HG02870 (cell line): Measurements from ENCODE around the gene CST5.
"Not testable (repeated sequence)": the region's sequence is repeated elsewhere in the genome, so short reads cannot be mapped to it uniquely, and the experiment has no call there.

ENCODE experiments used
- ATAC-seq: cut with Tn5 transposase; IDR thresholded peaks from one replicate; pipeline ENCODE4 v1.9.1; 2021; ENCODE audit warnings: mild to moderate bottlenecking, moderate library complexity; ENCODE audit not compliant: unreplicated experiment

The CST5 gene

DNA sequence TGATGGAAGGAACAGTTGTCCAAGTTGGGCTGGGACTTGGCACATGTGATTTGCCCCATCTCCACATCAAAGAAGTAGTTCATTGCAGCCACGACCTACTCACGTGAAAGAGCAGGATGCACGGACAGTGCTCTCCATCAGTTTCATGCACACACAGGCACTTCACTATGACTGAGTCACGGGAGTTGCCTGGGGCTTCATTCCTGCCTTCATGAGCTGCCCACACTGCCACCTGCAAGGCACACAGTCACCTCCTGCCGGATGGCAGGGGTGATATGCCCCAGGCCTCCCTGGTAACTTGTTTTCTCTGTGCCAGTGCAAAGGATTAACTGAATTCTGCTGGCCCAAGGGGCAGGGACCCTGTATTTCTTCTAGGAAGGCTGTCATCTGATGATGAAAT lies 22.8 kb downstream of the CST5 start:
- ATAC-seq = no peak

DNA sequence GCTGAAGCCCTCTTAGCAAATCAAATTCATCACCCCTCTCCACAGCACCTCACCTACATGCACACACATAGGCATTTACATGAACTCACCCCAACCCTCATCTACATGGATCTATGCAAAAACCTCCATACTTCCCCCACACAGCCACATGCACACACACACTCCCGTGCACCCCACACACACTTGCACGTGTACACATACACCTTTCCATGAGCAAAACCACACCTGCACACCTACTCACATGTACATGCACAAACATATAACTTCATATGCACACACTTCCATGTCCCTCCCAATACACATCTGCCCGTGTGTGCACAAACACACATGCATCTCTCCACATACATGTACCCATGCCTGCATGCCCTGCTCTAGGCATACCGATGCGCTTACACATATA lies 23.3 kb downstream of the CST5 start:
- no peak for ATAC-seq

DNA sequence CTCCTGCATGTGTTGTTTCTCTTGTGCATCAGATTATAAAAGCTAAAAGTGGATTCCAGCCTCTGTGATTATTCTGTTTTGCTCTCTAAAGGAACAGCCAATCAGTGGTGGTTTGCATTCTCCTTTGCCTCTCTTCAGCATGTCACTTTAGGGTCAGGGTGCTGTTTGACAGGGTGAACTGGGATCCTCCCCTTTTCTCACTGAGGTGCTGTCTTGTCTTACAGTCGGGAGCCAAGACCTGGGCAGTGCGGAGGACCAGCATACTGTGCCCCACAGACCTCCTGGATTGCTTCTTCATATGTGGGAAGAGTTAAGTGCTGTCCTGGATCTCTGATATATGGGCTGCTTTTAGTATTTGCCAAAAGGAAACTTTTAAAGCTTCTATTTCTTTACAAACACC lies 37.9 kb downstream of the CST5 start:
- ATAC-seq = no peak

DNA sequence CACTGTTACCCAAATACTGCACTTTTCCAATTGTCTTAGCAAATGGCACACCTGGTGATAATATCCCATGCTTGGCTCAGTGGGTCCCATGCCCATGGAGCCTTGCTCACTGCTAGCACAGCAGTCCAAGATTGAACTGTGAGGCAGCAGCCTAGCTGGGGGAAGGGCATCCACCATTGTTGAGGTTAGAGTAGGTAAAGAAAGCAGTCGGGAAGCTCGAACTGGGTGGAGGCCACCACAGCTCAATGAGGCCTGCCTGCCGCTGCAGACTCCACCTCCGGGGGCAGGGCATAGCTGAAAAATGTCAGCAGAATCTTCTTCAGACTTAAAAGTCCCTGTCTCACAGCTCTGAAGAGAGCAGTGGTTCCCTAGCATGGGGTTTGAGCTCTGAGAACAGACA lies 43.8 kb downstream of the CST5 start:
- ATAC-seq = no peak

DNA sequence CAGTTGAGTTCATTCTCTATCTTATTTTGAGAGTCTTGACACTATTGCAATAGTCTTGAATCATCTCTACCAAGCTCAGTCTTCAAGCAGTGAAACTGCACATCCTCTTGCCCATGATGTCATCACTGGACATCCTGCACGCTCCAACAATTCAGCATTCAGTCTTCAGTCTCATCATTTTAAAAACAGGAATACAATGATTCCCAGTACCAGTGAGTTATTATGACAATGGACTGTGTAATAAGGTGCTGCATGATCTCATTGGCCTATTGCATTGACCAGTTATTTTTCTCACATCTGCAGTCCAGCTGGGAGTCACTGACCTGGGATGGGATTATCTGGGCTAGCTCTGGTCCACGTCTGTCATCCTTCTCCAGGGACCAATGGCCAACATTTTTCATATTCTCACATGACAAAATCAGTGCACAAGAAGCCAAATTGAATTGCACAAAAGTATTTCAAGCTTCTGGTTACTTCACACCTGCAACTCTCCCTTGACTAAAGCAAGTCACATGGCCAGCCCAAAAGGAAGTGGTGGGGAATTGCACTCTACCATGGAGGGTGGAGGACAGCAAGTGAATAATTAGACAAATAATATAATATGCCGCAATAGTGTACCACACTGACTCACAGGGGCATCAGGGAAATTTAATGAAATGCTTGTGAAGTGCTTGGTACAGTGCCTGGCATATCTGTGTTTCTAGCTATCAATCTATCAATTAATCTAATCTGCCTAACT lies 46.6 kb downstream of the CST5 start:
- ATAC-seq = no peak

DNA sequence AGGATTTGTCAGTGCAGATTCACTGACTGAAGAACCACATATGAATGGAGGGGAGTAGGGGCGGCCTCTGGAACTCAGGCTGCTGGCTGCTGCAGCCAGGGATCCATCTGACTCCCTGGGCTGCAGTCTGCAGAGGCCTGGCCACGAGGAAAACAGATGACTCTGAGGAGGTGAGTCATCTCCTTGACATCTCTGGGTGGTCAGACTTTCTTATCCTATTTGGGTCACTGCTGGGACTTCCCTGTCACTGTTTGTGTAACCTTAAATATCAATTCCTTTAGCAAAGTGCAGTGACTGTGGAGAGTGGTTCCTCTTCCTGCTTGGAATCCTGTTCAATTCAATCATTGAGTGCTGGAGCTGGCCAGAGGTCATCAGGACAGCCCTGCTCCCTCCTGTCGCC lies 47.6 kb downstream of the CST5 start:
- not testable (repeated sequence) for ATAC-seq

DNA sequence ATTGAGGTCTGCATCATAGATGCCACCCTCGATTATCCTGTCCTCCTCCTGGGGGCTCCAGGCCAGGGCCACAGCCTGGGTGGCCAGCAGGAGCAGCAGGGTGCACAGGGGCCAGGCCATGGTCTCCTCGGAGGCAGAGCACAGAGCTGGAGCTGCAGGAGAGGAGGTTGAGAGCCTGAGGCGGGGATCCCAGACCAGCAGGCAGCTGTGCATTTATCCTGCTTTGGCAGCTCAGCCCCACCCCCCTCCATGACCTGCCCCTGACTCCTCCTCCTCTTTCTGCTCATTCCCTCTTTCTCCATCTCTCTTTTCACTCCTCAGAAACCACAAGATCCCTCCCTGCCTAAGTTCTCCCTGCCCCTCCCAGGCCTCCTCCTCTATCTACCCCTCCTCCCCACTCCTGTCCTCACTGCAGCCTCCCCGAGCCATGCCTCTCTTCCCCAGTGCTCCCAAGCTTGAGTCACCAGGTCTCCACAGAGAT lies 53.0 kb downstream of the CST5 start, which contains the start of gene CST2:
CST2 (minus strand) TSS at position 189 of the 481 bp plus-strand sequence; CDS start at position 120, 69 bp downstream.
- ATAC-seq = no peak
